GM12873 (cell line): ENCODE measurements around the gene GPC1.

Experiments used
- TF ChIP-seq, protein P1 (sequence below): IDR thresholded peaks from 2 replicates; pipeline ENCODE4 v1.5.1; 2012; ENCODE audit warnings: low read depth, mild to moderate bottlenecking, moderate library complexity, low read length, control low read depth; ENCODE audit not compliant: insufficient read depth; ENCODE audit errors: missing control alignments

The GPC1 gene

GRCh38 chr2:240435948-240436682 lies 652 bp downstream of the GPC1 start:
- TF ChIP-seq, protein P1, sequence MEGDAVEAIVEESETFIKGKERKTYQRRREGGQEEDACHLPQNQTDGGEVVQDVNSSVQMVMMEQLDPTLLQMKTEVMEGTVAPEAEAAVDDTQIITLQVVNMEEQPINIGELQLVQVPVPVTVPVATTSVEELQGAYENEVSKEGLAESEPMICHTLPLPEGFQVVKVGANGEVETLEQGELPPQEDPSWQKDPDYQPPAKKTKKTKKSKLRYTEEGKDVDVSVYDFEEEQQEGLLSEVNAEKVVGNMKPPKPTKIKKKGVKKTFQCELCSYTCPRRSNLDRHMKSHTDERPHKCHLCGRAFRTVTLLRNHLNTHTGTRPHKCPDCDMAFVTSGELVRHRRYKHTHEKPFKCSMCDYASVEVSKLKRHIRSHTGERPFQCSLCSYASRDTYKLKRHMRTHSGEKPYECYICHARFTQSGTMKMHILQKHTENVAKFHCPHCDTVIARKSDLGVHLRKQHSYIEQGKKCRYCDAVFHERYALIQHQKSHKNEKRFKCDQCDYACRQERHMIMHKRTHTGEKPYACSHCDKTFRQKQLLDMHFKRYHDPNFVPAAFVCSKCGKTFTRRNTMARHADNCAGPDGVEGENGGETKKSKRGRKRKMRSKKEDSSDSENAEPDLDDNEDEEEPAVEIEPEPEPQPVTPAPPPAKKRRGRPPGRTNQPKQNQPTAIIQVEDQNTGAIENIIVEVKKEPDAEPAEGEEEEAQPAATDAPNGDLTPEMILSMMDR: no peak

DNA sequence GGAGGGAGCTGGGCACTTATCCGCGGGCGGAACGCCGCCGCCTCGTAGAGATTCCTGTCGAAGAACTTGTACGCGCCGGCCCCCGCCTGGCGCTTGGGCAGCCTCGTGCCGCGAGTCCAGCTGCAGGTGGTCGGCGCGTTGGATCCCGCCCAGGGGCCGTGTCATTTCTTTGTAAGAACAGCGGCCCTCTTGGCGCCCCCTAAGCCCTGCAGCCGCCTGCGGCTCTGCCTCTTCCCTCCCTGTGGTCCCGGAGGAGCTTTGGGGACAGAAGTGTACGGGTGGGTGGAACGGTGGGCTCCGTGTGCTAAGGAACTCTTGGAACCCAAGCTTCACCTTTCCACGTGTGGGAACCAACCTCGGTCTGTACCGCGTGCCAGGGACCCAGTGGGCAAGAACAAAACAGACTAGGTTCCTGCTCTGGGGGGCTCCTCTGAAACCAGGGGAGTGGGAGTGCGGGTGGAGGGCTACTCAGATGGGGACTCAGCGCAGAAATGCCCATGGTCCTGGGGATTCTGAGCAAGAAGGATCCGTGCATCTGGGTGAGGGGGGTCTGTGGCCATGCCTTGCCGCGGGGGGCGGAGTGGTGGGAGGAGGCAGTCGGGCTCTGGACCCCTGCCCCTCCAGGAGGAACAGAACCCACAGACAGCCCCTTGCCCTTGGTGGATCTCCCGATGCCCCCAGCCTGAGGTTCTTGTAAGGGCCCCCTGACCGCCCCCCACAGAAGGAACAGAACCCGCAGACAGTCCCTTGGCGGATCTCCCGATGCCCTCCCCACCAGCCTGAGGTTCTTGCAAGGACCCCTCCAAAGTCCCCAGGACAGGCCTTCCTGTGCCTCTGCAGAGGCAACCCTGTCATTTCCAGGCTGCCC lies 1.5 kb downstream of the GPC1 start:
- TF ChIP-seq, protein P1: no peak

DNA sequence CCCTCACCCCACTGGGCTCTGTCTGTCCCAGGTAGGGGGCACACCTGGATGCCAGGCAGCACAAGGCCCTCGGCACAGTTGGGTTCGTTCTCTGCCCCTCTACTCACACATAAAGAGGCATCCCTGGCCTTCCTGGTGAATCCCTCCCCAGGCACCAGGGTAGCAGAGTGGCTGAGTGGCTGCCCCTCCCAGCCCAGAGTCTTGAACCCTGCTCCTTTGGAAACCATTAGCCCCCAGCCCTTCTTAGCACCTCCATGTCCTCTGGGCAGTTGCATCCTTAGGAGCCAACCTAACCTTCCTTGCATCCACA lies 2.0 kb downstream of the GPC1 start:
- TF ChIP-seq, protein P1: no peak

- TF ChIP-seq, protein P1: peak; percentile 95
Measured at GRCh38 chr2:240437861-240438809, 2.7 kb downstream of the GPC1 start.

GRCh38 chr2:240438810-240439697 lies 3.6 kb downstream of the GPC1 start:
- TF ChIP-seq, protein P1: no peak

GRCh38 chr2:240439698-240440151 lies 4.3 kb downstream of the GPC1 start:
- TF ChIP-seq, protein P1: no peak
